ENCODE results near the gene SLC25A47. TPM values are rescaled to one million over a fixed set of nuclear protein-coding genes. Genes with fewer than 3 reads are reported as not detected.

SLC25A47 gene, protein sequence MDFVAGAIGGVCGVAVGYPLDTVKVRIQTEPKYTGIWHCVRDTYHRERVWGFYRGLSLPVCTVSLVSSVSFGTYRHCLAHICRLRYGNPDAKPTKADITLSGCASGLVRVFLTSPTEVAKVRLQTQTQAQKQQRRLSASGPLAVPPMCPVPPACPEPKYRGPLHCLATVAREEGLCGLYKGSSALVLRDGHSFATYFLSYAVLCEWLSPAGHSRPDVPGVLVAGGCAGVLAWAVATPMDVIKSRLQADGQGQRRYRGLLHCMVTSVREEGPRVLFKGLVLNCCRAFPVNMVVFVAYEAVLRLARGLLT
- not detected in 2 replicates for total RNA-seq

DNA sequence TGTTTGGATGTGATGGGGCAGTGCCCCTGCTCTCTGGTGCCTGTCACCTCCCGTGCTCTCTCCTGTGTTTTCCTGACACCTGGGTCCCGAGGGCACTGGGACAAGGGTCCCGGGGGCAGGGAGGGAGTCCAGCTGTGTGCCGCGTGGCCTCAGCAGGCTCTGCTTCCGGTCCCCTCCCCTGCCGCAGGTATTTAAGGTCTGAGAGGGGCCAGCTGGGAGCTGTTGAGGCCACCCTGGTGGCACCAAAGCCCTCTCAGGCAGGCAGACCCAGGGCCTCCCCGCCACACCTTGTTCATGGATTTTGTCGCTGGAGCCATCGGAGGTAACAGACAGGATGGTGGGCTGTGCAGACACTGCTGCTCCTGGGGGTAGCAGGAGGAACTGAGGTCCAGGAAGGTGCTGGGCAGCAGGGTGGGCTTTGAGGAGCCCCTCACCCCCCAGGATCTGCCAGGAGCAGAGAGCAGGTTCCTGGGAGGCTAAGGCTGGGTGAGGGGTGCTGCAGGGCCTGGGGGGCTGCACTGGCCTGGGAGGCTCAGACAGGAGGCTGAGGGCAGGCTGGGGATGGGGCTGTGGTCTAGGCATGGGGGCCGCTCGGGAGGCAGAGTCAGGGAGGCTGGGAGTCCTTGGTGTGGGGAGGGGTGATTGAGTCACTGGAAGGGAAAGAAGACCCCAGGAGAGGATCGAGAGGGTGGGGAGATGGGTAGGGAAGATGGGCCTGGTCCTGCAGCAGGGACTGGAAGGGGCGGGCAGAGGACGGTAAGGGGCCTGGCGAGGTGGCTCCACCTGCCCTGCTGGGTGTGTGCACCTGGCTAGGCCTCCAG, at the start of gene SLC25A47:
SLC25A47 (plus strand) TSS at position 219 of the 821 bp plus-strand sequence; CDS start at position 295, 76 bp downstream.
- H3K4me3 ChIP-seq (ENCODE audit: low read depth, low read length): no peak within 1 kb of the TSS
- DNase-seq (ENCODE audit: low read depth): no peak
- TF ChIP-seq, protein P1, sequence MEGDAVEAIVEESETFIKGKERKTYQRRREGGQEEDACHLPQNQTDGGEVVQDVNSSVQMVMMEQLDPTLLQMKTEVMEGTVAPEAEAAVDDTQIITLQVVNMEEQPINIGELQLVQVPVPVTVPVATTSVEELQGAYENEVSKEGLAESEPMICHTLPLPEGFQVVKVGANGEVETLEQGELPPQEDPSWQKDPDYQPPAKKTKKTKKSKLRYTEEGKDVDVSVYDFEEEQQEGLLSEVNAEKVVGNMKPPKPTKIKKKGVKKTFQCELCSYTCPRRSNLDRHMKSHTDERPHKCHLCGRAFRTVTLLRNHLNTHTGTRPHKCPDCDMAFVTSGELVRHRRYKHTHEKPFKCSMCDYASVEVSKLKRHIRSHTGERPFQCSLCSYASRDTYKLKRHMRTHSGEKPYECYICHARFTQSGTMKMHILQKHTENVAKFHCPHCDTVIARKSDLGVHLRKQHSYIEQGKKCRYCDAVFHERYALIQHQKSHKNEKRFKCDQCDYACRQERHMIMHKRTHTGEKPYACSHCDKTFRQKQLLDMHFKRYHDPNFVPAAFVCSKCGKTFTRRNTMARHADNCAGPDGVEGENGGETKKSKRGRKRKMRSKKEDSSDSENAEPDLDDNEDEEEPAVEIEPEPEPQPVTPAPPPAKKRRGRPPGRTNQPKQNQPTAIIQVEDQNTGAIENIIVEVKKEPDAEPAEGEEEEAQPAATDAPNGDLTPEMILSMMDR (conservative IDR thresholded peaks at IDR 0.05; ENCODE audit: low read depth, low read length): no peak

DNA sequence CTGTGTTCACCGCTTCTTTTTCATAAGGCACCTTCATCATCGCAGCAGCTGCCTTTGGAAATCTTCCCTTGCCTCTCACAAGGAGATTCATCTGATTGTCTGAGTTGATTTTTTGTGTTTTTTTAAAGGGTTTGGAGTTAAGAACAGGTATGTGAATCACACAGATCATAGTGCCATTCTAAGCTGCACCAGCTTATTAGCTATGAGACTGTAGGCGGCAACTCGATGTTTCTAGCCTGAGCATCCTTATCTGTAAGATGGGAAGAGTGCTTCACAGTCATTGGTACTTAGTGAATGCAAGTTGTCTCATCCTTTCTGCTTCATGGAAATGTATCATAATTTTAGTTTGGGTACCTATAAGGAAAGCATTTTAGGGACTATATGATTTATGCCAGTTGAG, 48.9 kb upstream of the SLC25A47 start:
- DNase-seq (ENCODE audit: low read depth): no peak
- TF ChIP-seq, protein P1 (conservative IDR thresholded peaks at IDR 0.05; ENCODE audit: low read depth, low read length): no peak
- no peak overlapping the region for H3K4me3 ChIP-seq (ENCODE audit: low read depth, low read length)

DNA sequence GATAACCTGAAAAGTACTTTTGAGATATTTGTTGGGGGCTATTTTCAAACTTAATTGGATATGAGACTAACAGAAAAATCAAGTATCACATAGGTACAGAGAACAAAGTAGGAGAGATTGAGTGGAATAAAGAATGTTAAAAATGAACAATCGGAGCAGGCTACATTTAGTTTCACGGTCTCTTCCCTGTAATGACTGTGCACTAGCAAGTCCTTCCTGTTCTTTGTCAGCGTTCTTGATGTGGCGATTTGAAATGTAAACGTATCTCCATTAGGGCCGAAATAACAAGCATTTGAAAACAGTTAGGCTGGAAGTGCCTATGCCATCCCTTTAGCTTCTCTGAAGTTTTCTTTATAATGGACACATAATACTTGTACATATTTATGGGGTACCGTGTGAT, 47.9 kb upstream of the SLC25A47 start:
- TF ChIP-seq, protein P1 (conservative IDR thresholded peaks at IDR 0.05; ENCODE audit: low read depth, low read length): no peak
- no peak overlapping the region for H3K4me3 ChIP-seq (ENCODE audit: low read depth, low read length)
- no peak for DNase-seq (ENCODE audit: low read depth)

DNA sequence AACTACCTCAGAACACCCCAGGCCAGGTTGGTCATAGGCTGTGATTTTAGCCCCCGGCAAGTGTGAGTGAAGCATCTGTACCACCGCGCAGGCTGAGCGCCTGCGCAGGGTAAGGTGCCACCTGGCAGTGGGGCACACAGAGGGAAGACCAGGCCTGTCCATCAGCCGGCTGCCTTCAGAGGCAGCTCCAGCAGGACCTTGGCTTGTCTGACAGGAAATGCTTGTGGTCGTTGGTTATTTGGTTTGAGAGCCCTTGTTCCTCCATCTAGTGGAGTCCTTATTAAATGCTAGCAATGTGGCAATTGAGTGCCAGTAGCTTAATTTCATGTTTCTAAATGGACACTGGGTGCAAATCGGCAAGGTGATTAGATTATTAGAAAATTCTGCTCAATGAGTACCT, 44.4 kb upstream of the SLC25A47 start:
- DNase-seq (ENCODE audit: low read depth): no peak
- H3K4me3 ChIP-seq (ENCODE audit: low read depth, low read length): no peak overlapping the region
- TF ChIP-seq, protein P1 (conservative IDR thresholded peaks at IDR 0.05; ENCODE audit: low read depth, low read length): no peak

DNA sequence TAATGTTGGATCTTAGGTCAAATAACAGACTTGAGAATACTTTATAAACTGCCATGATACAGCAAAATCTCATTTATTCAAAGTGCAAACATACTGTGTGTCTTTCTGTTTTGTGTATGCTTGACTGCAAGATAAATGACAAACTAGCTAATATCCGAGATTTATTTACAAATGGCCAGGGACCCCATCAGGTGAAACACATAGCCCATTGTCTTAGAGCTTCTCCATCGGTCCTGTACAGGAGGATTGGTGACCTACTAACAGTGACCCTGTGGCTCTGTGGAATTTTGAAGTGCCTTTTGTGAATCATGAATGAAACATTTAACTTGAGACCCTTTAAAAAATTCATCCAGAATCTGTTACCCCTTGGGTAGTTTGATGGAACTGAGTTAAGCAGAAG, 44.0 kb upstream of the SLC25A47 start:
- H3K4me3 ChIP-seq (ENCODE audit: low read depth, low read length): no peak overlapping the region
- TF ChIP-seq, protein P1 (conservative IDR thresholded peaks at IDR 0.05; ENCODE audit: low read depth, low read length): no peak
- no peak for DNase-seq (ENCODE audit: low read depth)

DNA sequence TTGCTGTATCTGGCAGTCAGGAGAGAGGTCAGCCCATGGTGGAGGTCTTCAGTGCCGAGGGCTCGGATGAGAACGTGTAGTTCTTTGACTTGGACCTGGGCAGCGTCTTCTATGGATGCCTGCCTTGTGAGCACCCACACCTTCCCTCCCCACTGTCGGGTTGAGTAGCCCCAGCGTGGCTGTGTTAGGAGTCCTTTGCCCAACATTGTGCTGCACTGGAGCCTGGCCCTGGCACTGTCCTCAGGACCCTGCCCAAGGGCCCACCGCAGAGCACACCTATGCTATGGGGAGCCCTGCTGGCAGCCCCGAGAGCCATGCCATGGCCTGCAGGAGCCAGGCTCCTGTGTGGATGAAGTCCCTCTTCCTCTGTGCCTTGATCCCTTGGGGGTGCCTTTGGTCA, 43.6 kb upstream of the SLC25A47 start:
- TF ChIP-seq, protein P1 (conservative IDR thresholded peaks at IDR 0.05; ENCODE audit: low read depth, low read length): no peak
- no peak overlapping the region for H3K4me3 ChIP-seq (ENCODE audit: low read depth, low read length)
- DNase-seq (ENCODE audit: low read depth): no peak

All from epithelial cell of proximal tubule (primary cell).